ENCODE measurements around the gene SPHK2.

The SPHK2 gene

GRCh38 chr19:48635966-48636858, 16.9 kb downstream of the SPHK2 start (continued):
- peak; percentile 20 for TF ChIP-seq SP3 (tag by site-specific recombination; IDR thresholded peaks at IDR 0.05)
- no peak for TF ChIP-seq ZSCAN18 (tag by site-specific recombination; IDR thresholded peaks at IDR 0.05)
- no peak for TF ChIP-seq ZNF214 (tag by site-specific recombination; IDR thresholded peaks at IDR 0.05; ENCODE audit: borderline replicate concordance)
- TF ChIP-seq ZNF629 (tag by site-specific recombination; IDR thresholded peaks at IDR 0.05), result no peak
- no peak for TF ChIP-seq ZNF624 (tag by site-specific recombination; IDR thresholded peaks at IDR 0.05)
- peak; percentile 78; the same call in 1 of the 2 replicates for TF ChIP-seq KLF8 (tag by site-specific recombination; IDR thresholded peaks at IDR 0.05)
- TF ChIP-seq ZNF548 (tag by site-specific recombination; IDR thresholded peaks at IDR 0.05), result no peak
- TF ChIP-seq ZBTB10 (tag by site-specific recombination; IDR thresholded peaks at IDR 0.05), result peak; percentile 67

GRCh38 chr19:48636859-48637448, 17.6 kb downstream of the SPHK2 start, which contains the start of gene DBP:
DBP (minus strand) TSS chr19:48637379; CDS start chr19:48636994, 385 bp downstream.
- H3K4me3 ChIP-seq (ENCODE audit: low read depth, low read length), result peak within 1 kb of the TSS; percentile 42
- H3K27ac ChIP-seq (ENCODE audit: extremely low read depth, low read depth, low read length), result peak within 1 kb of the TSS; percentile 85
- H3K4me1 ChIP-seq (ENCODE audit: control insufficient read depth, insufficient read depth, low read length), result peaks cover 23% of the 10 kb centered on the region
- no peaks in the 10 kb centered on the region for H3K9me3 ChIP-seq (ENCODE audit: control insufficient read depth, insufficient read depth, low read depth, low read length)
- CTCF ChIA-PET, result interaction anchor here (0.9 to 1.1 kb wide), 2 partner anchors 9 to 48 kb away, joined by 4 read pairs; partner anchors contain the start of gene CA11
- peaks cover 5 to 10% of the 10 kb centered on the region in 2 experiments; a peak in 2 of 3 replicates for H3K36me3 ChIP-seq (ENCODE audit: control insufficient read depth in 2 of 2, insufficient read depth in 1 of 2, low read length in 2 of 2)
- POLR2A ChIA-PET, result interaction anchor here (1.0 to 2.7 kb wide), 3 partner anchors 9 to 18 kb away, joined by 3 to 22 read pairs (median 6); partner anchors contain the start of genes CA11, RPL18 and SPHK2
- TF ChIP-seq ZNF248 (tag by site-specific recombination; IDR thresholded peaks at IDR 0.05), result no peak
- no peak; the same call in 1 of the 2 replicates for TF ChIP-seq ZBTB11 (tag by site-specific recombination; conservative IDR thresholded peaks at IDR 0.05; ENCODE audit: low read depth)
- TF ChIP-seq ZNF521 (tag by site-specific recombination; IDR thresholded peaks at IDR 0.05), result no peak
- TF ChIP-seq IKZF3 (tag by site-specific recombination; IDR thresholded peaks at IDR 0.05), result no peak
- TF ChIP-seq ZNF311 (tag by site-specific recombination; IDR thresholded peaks at IDR 0.05; ENCODE audit: borderline replicate concordance), result no peak
- no peak for TF ChIP-seq ZBTB26 (tag by site-specific recombination; optimal IDR thresholded peaks at IDR 0.05)
- TF ChIP-seq MEIS1 (CRISPR knock-in tag; IDR thresholded peaks at IDR 0.05; ENCODE audit: borderline replicate concordance), result no peak
- no peak for TF ChIP-seq ZBTB49 (tag by site-specific recombination; IDR thresholded peaks at IDR 0.05; ENCODE audit: low read depth)
- no peak for TF ChIP-seq ZNF704 (tag by site-specific recombination; IDR thresholded peaks at IDR 0.05)
- TF ChIP-seq ZNF112 (tag by site-specific recombination; IDR thresholded peaks at IDR 0.05), result no peak
- TF ChIP-seq ZBTB6 (tag by site-specific recombination; IDR thresholded peaks at IDR 0.05), result no peak
- TF ChIP-seq MZF1 (tag by site-specific recombination; IDR thresholded peaks at IDR 0.05; ENCODE audit: borderline replicate concordance), result peak; percentile 43; the same call in 1 of the 2 replicates

Data from HEK293 (cell line).